DLD1 (cell line): ENCODE data around the gene ASB6.

Experiments used
- in situ Hi-C: cut with HindIII; loops from 2 replicates; pipeline ENCODE4 v1.10.0; 2017; ENCODE audit warnings: low sequenced_read_pairs

Gene ASB6

GRCh38 chr9:129629251-129629820, 12.6 kb downstream of the ASB6 start:
- in situ Hi-C loops: no loop called here

- in situ Hi-C loops: no loop called here
Observed at GRCh38 chr9:129628709-129629108, 13.2 kb downstream of the ASB6 start.

DNA sequence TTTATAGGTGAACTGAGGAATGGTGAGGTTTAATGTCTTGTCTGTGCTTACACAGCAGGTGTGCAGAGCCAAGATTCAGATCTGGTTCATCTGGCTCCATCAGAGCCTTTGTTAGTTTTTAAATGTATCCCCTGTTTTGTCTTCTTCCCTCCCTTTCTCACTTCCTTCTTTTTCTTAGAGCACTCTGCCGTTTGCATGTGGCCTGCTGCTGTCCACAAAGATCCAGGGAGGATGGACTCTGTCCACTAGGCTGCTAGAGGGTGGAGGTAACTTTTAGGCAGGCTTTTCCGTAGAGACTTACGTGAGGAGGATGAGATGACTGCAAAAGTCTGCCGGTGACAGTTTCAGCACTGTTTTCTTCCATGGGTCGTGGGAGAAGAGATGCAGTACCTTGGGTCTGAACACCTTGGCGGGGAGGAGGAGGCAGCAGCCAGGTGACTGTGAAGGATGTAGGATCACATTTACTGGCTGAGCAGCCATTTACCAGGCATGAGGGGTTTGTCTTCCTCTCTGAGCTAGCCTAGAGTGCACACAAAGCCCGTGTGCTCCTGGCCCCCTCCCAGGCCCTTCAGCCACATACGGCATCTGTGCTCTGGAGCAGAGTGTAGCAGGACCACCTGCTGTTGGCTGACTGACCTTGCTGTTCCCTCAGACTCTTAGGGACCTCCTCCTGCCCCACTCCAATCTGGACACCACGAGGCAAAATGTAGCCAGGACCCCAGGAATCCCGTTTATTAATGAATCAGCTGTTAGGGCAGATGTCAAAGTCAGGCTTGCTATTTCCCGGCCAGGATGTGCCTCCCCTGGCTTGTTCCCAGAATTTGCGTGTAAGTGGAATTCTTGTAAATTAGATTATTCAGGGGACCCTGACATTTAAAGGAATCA, 14.2 kb downstream of the ASB6 start:
- in situ Hi-C loops: no loop called here

DNA sequence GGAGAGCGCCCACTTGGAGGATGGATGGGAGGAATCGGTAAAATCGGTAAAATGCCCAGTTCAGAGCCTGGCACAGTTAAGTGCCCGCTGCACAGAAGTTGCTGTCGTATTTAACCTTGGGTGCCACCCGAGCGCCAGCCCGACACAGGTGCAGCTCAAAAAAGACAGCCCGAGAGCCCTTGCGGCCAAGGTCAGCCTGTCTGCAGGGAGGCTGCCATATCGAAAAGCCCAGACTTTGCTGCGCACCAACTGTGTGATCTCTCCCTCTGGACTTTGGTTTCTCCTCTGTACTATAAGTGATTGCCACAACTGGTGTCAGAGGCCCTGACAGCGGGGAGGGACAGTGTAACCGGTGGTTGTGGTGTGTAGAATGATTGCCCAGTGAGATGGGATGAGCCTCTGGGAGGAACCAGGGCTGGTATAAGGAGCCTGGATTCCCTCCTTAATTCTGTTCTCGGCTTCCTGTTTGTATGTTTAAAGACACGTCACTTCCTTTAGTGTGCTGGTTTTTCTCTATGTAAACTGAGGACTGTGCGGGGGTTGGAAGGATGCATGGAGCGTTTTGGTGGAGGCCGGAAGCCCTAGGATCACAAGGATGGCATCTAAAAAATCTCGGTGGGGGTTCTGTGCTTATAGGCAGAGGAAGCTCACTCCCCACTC, 15.2 kb downstream of the ASB6 start:
- in situ Hi-C loops: no loop called here

- in situ Hi-C loops: no loop called here
Observed at GRCh38 chr9:129626079-129626624, 15.8 kb downstream of the ASB6 start, which contains the start of gene NTMT1. NTMT1 (plus strand) TSS chr9:129626163; CDS start chr9:129632704, 6,541 bp downstream.

DNA sequence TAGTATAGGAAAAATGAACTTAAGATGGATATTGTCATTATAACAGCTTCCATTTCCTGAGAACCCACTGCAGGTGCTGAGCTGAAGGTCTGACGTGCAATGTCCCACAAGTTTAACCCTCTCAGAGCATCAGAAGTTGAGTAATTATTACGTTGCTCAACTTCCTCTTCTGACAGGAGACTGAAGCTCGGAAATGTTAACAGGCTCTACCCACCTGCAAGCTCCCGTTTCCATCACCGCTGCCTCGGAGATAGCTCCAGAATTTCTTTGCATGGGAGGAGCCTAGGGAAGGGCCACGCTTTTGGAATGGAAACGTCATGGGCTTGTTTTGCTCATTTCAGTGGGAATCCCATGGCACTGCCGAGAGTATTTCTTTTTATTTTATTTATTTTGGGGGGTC, 17.0 kb downstream of the ASB6 start:
- in situ Hi-C loops: no loop called here

GRCh38 chr9:129624168-129624759, 17.7 kb downstream of the ASB6 start:
- in situ Hi-C loops: no loop called here

GRCh38 chr9:129623331-129623730, 18.6 kb downstream of the ASB6 start:
- in situ Hi-C loops: no loop called here

GRCh38 chr9:129620669-129621295, 21.2 kb downstream of the ASB6 start, which contains the start of gene C9orf50:
C9orf50 (minus strand) TSS chr9:129621101; CDS start chr9:129620574, 527 bp downstream.
- in situ Hi-C loops: no loop called here

DNA sequence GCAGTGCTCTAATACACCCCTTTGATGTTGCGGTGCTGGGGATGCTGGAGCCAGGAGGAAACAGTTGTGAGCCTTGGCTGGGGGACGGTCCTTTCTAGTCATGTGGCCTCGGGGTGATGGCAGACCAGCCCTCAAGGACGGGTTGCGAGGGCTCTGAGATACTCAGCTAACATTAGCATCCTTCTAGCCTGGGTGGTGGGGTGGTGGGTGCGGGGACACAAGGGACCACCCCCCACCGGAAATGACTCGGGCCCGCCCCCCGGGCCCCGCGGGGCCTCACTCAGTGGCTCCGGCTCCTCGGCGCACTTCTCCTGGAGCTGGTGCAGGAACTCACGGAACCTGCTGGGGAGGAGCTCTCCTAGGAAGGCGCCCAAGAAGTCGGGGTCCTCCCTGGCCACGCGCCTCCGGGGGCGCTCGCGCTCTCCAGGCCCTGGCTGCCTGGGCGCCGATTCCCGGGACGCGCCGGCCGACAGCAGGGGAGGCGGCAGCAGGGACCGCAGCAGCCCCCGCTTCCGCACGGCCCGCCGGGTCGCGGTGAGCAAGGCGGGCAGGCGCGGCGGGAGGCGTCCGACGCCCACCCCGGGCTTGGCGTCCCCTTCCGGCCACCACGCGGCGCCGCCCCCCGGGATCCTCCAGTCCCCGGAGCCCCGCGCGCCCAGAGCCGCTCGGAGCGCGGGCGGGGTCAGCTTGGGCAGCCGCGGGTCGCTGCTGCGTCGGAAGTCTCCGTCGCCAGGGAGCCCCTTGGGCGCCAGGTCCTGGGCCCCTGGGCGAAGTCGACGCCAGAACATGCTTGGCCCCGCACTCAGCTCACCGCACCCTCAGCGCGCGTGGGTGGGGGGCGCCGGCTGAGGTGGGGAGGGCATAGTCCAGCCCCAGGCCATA, 21.9 kb downstream of the ASB6 start:
- in situ Hi-C loops: no loop called here

- in situ Hi-C loops: no loop called here
Observed at GRCh38 chr9:129617167-129617566, 24.8 kb downstream of the ASB6 start.

DNA sequence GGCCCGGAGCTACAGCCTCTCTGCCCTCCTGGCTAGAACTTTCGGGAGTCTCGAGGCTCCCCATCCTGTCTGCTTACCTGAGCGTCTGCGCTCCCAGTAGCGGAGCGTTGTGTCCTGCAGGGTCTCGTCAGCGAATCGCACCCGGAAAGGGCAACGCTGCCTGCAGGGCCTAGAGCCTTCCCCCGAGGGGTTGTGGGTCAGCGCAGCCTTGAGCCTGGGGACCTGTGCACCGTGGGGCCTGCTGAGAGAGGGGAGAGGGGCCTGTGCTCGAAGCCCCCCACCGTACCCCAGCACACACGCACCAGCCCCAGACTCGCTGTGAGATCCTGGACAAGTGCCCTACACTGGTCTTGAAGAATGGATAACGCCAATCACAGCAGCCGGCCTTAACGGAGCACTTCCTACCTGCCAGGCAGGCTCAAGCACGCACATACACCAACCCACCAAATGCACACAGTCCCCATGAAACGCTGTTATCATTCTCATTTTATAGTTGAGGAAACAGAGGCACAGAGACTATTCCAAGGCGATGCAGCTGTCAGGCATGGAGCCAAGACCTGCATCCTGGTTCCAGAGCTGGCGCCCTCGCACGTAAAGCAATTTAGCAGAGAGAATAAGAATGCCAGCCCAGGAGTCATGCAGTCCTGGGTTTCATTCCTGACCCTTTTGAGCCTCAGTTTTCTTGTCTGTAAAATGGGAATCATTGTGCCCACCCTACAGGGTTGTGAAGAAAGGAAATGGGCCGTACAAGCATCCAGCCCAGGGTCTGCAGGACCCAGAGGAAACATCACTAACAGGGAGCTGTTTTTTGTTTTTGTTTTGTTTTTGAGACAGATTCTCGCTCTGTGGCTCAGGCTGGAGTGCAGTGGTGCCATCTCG, 26.3 kb downstream of the ASB6 start:
- in situ Hi-C loops: no loop called here

DNA sequence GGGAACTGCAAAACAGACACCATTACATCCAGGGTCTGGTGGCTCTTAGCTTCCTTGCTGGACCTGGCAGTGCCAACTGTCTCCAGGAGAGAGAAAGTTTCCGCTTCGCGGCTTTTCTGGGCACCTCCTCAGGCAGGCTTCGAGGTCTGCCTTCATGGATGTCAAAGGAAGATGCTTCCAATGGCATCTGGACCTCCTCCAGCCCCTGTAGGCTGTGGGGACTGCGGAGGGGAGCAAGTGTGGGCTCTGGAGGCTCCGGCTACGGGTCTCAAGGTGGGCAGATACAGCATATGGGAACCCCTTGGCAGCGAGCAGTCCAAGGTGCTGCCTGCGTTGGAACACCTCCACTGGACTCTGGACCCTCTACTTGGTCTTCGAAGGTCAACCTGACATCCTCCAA, 27.0 kb downstream of the ASB6 start:
- in situ Hi-C loops: no loop called here

DNA sequence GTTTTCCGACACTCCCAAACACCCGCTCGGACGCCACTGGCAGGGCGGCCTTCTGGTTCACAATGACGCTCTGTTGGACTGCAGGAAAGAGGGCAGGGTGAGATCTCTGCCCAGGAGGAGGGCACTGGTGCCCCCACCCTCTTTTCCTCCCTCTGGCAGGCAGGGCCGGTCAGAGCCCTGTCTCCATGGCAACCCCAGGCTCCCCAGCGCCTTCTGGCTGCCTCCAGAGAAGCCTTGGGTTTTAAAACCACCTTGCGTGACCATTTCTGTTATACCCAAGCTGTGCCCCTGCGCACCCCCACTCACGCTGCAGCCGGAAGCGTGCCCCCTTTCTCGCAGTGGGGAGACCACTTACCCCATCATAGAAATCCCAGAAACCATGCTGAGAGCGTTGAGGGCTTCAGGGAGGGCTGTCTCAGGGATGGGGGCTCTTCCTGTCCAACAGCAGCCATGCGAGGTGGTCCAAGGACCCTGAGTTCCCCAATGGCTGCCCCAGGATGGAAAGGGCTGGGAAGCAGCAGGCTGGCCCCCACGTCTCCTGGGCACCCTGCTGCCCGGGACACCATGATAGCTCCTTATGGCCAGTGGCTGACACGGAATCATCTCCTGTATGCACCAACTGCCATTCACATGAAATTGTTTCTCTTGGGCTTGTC, 28.3 kb downstream of the ASB6 start:
- in situ Hi-C loops: no loop called here

- in situ Hi-C loops: no loop called here
Observed at GRCh38 chr9:129612815-129613519, 29.0 kb downstream of the ASB6 start.

- in situ Hi-C loops: no loop called here
Observed at GRCh38 chr9:129612123-129612522, 29.8 kb downstream of the ASB6 start.

DNA sequence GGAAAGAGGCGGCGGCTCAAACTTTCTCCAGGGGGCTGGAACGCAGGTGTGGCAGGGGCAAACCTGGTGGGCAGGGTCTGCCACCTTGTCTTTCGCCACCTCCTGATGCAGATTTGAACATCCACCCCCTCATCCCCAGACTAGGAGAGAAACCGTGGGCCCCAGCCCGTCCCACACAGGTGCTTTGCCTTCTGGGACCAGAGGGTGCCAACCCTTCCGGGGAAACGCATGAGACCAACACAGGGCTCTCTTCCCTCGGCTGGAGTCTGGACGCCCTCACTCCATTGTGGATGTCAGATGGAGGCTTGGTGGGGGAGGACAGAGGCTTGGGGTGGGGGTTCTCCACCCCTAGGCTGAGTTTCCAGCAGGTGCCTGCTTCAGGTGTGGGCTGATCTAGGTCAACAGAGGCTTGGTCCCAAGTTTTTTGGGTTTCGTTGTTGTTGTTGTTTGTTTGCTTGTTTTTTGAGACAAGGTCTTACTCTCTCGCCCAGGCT, 30.6 kb downstream of the ASB6 start:
- in situ Hi-C loops: no loop called here
